GM18505 (cell line): ENCODE measurements around the gene PDE6D.

ENCODE experiments used
- ATAC-seq: cut with Tn5 transposase; IDR thresholded peaks from one replicate; pipeline ENCODE4 v1.9.1; 2021; ENCODE audit not compliant: unreplicated experiment
- POLR2A ChIP-seq: IDR thresholded peaks from 4 replicates; pipeline ENCODE4 v1.6.1; 2011; ENCODE audit warnings: borderline replicate concordance; ENCODE audit not compliant: insufficient read depth, insufficient read length; ENCODE audit errors: extremely low read depth

PDE6D gene

DNA sequence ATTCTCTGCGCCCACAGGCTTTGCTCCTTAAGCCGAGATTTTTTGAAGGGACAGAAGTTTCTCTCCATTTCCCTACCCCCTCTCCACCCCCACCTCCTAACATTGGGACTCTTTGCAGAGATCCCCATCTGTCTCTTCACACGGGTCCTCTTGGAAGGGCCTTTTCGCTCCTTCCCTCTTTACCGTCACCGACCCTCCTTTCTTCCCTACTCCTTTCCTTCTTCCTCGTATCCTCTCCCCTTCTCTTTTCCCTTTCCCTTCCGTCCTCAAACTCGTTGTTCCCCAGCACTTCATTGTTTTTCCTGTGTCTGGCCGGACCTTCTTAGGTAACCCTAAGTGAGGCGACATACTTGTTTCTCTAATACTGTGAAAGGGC, 5.8 kb upstream of the PDE6D start:
- TF ChIP-seq POLR2A: no peak
- no peak for ATAC-seq

- ATAC-seq: peak; percentile 68
- peak; percentile 70 for TF ChIP-seq POLR2A
Observed at GRCh38 chr2:231786177-231786916, 5.3 kb upstream of the PDE6D start, which contains the start of gene COPS7B. Gene COPS7B, plus strand, starts transcription at chr2:231786445. Its CDS starts 2,126 bp downstream, at chr2:231788571.

DNA sequence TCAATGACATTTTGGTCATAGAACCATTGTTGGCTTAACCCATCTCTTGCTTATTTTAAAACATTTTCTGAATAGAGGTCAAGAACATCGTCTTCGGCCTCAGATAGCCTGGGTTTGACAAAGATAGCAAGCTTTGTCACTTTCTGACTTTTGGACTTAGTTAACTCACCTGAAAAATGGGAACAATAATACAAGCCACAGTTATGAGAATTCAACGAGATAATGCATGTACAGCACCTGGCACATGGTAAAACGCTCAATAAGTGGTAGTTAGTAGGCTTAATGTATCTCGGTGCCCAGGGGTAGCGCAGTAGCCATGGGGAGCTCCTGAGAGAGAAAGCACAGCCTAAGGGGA, 4.7 kb upstream of the PDE6D start:
- ATAC-seq: no peak
- TF ChIP-seq POLR2A: no peak

GRCh38 chr2:231785413-231785812, 4.3 kb upstream of the PDE6D start:
- TF ChIP-seq POLR2A: no peak
- ATAC-seq: no peak

- TF ChIP-seq POLR2A: no peak
- ATAC-seq: no peak
Observed at GRCh38 chr2:231781798-231782726, 980 bp upstream of the PDE6D start.

- no peak for ATAC-seq
- no peak for TF ChIP-seq POLR2A
Observed at GRCh38 chr2:231780123-231780908, 766 bp downstream of the PDE6D start.

GRCh38 chr2:231769170-231770136, 11.6 kb downstream of the PDE6D start:
- peak; percentile 44 for ATAC-seq
- no peak for TF ChIP-seq POLR2A

- TF ChIP-seq POLR2A: no peak
- ATAC-seq: no peak
Observed at GRCh38 chr2:231765496-231765929, 15.6 kb downstream of the PDE6D start.

DNA sequence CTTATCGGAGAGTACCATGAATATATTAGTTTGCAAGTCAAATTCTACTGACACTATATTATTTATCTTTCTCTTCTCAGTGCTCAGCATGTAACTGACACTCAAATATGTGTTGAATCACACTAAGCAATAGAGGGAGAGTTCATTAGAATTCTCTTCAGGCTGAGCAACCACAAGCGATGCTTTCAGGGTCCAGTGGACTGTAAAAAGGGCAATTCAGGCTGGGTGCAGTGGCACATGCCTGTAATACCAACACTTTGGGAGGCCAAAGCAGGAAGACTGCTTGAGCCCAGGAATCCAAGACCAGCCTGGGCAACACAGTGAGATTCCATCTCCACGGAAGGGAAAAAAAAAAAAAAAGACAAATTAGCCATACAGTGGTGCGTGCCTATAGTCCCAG, 16.3 kb downstream of the PDE6D start:
- TF ChIP-seq POLR2A: no peak
- ATAC-seq: no peak

DNA sequence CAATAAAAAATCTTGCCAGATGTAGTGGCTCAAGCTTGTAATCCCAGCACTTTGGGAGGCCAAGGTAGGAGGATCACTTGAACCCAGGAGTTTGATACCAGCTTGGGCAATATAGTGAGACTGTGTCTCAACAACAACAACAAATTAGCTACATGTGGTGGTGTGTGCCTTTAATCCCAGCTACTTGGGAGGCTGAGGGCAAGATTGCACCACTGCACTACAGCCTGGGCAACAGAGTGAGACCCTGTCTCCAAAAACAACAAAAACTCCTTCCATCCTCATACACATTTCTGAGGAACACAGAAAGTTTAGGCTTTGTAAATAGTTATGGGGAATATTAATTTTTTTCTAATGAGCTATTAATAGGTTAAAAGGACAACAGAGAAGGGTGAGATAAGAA, 17.0 kb downstream of the PDE6D start:
- ATAC-seq: no peak
- no peak for TF ChIP-seq POLR2A

- ATAC-seq: no peak
- no peak for TF ChIP-seq POLR2A
Observed at GRCh38 chr2:231761735-231762134, 19.3 kb downstream of the PDE6D start.

- TF ChIP-seq POLR2A: no peak
- no peak for ATAC-seq
Observed at GRCh38 chr2:231752061-231752460, 29.0 kb downstream of the PDE6D start.
